K562 (cell line): ENCODE data around the gene PMIS2. TPM values are rescaled to one million over a fixed set of nuclear protein-coding genes. Genes with fewer than 3 reads are reported as not detected.

ENCODE experiments used
- BCOR ChIP-seq: fragments of 450-650 bp; IDR thresholded peaks from 2 replicates; pipeline ENCODE4 v1.6.1; 2016
- ESRRA ChIP-seq: fragments of 450-650 bp; IDR thresholded peaks from 2 replicates; pipeline ENCODE4 v1.6.1; 2014; ENCODE audit warnings: low read depth, mild to moderate bottlenecking, moderate library complexity, borderline replicate concordance
- HDAC2 ChIP-seq: fragments of 450-650 bp; IDR thresholded peaks from 2 replicates; pipeline ENCODE4 v1.6.1; 2016; ENCODE audit warnings: mild to moderate bottlenecking
- MTA2 ChIP-seq: fragments of 450-650 bp; IDR thresholded peaks from 2 replicates; pipeline ENCODE4 v1.6.1; 2016; ENCODE audit warnings: low read depth
- SMC3 ChIP-seq: conservative IDR thresholded peaks from 2 replicates; pipeline ENCODE4 v1.6.1; 2011; ENCODE audit warnings: low read depth, low read length, improper control_type of control experiment; ENCODE audit not compliant: insufficient read depth
- STAT5A ChIP-seq: IDR thresholded peaks from 2 replicates; pipeline ENCODE4 v1.6.1; 2012; ENCODE audit warnings: low read length, inconsistent platforms, borderline replicate concordance
- polyA plus RNA-seq, 8 experiments: library from polyadenylated mRNA; depleted of rRNA in 4 of 8; stranded (reverse) in 5 of 8; unstranded in 3 of 8; fragments of >200 nt; fragmentation: Nextera tagmentation in 2 of 8; fragmentation: Illumina TruSeq in 1 of 8; extraction: Ambion mirVana in 2 of 8; extraction: Trizol in 1 of 8; gene quantifications; 2 replicates each; pipeline versions ENCODE4 v1.2.1 to v1.2.3, GENCODE V29; 2011 to 2014; ENCODE audit warnings: inconsistent platforms in 1 of 8, missing spikeins in 1 of 8
- total RNA-seq, 7 experiments: library from RNA; depleted of rRNA in 6 of 7; stranded (reverse); fragments of >200 nt in 6 of 7; fragmentation: Illumina TruSeq in 2 of 7; extraction: Trizol in 2 of 7; gene quantifications; 2 replicates each; pipeline versions ENCODE4 v1.2.1 to v1.2.3, GENCODE V29; 2011 to 2021; ENCODE audit warnings: low replicate concordance in 1 of 7
- TF ChIP-seq, protein P1 (sequence below): fragments of 250-450 bp; sonication (Bioruptor Pico); IDR thresholded peaks from 2 replicates; pipeline ENCODE4 v1.4.0; 2020
- TF ChIP-seq, protein P2 (sequence below): fragments of 250-450 bp; sonication (Bioruptor Pico); IDR thresholded peaks from 2 replicates; pipeline ENCODE4 v1.4.0; 2020; ENCODE audit warnings: mild to moderate bottlenecking, moderate library complexity

The PMIS2 gene
- total and polyA plus RNA-seq, 9 of the 15 experiments (the other 6 are each of a cell fraction or from before 2014, with no cell fraction given), result not detected

- TF ChIP-seq, protein P1, sequence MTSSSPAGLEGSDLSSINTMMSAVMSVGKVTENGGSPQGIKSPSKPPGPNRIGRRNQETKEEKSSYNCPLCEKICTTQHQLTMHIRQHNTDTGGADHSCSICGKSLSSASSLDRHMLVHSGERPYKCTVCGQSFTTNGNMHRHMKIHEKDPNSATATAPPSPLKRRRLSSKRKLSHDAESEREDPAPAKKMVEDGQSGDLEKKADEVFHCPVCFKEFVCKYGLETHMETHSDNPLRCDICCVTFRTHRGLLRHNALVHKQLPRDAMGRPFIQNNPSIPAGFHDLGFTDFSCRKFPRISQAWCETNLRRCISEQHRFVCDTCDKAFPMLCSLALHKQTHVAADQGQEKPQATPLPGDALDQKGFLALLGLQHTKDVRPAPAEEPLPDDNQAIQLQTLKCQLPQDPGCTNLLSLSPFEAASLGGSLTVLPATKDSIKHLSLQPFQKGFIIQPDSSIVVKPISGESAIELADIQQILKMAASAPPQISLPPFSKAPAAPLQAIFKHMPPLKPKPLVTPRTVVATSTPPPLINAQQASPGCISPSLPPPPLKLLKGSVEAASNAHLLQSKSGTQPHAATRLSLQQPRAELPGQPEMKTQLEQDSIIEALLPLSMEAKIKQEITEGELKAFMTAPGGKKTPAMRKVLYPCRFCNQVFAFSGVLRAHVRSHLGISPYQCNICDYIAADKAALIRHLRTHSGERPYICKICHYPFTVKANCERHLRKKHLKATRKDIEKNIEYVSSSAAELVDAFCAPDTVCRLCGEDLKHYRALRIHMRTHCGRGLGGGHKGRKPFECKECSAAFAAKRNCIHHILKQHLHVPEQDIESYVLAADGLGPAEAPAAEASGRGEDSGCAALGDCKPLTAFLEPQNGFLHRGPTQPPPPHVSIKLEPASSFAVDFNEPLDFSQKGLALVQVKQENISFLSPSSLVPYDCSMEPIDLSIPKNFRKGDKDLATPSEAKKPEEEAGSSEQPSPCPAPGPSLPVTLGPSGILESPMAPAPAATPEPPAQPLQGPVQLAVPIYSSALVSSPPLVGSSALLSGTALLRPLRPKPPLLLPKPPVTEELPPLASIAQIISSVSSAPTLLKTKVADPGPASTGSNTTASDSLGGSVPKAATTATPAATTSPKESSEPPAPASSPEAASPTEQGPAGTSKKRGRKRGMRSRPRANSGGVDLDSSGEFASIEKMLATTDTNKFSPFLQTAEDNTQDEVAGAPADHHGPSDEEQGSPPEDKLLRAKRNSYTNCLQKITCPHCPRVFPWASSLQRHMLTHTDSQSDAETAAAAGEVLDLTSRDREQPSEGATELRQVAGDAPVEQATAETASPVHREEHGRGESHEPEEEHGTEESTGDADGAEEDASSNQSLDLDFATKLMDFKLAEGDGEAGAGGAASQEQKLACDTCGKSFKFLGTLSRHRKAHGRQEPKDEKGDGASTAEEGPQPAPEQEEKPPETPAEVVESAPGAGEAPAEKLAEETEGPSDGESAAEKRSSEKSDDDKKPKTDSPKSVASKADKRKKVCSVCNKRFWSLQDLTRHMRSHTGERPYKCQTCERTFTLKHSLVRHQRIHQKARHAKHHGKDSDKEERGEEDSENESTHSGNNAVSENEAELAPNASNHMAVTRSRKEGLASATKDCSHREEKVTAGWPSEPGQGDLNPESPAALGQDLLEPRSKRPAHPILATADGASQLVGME, result no peak
- TF ChIP-seq SMC3, result no peak
- TF ChIP-seq ESRRA, result no peak
- TF ChIP-seq, protein P2, sequence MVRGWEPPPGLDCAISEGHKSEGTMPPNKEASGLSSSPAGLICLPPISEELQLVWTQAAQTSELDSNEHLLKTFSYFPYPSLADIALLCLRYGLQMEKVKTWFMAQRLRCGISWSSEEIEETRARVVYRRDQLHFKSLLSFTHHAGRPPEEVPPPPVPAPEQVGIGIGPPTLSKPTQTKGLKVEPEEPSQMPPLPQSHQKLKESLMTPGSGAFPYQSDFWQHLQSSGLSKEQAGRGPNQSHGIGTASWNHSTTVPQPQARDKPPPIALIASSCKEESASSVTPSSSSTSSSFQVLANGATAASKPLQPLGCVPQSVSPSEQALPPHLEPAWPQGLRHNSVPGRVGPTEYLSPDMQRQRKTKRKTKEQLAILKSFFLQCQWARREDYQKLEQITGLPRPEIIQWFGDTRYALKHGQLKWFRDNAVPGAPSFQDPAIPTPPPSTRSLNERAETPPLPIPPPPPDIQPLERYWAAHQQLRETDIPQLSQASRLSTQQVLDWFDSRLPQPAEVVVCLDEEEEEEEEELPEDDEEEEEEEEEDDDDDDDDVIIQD (CRISPR knock-in tag), result no peak
- no peak for TF ChIP-seq MTA2
- TF ChIP-seq HDAC2, result 0 out of 2 replicates have a peak, but pooled peaks have one; percentile 11
- TF ChIP-seq BCOR, result peak; percentile 75
- TF ChIP-seq STAT5A, result no peak
These were observed 29.9 kb upstream of the PMIS2 start (continued) for GRCh38 chr19:35556025-35556590.
